Spleen (tissue), 11 donors: ENCODE data around the gene EFNA2. TPM values are rescaled to one million over a fixed set of nuclear protein-coding genes. Genes with fewer than 3 reads are reported as not detected.

Experiments used
- DNase-seq: peaks from one replicate; pipeline ENCODE4 v3.0.0-alpha.2; 2020
- H3K27ac ChIP-seq, 8 donors: fragments of 200-600 bp; sonication (generic) in 7 of 8; 1 replicate in 4 of 8; 2 replicates in 4 of 8; pipeline versions ENCODE4 v1.5.0 to v1.8.0; 2016 to 2021; ENCODE audit warnings: inconsistent platforms in 4 of 8, mild to moderate bottlenecking in 4 of 8, moderate library complexity in 1 of 8
- H3K27me3 ChIP-seq, 7 donors: fragments of 200-600 bp; sonication (generic) in 6 of 7; replicated peaks in 1 of 7; 1 replicate in 4 of 7; 2 replicates in 3 of 7; pipeline versions ENCODE4 v1.5.0 to v1.8.0; 2016 to 2021; ENCODE audit warnings: inconsistent platforms in 3 of 7, mild to moderate bottlenecking in 1 of 7
- H3K36me3 ChIP-seq, 6 donors: fragments of 200-600 bp; sonication (generic) in 5 of 6; 1 replicate in 4 of 6; 2 replicates in 2 of 6; pipeline versions ENCODE4 v1.5.0 to v1.8.0; 2016 to 2021; ENCODE audit warnings: inconsistent platforms in 2 of 6
- H3K4me1 ChIP-seq, 6 donors: fragments of 200-600 bp; sonication (generic) in 5 of 6; 1 replicate in 3 of 6; 2 replicates in 3 of 6; pipeline versions ENCODE4 v1.5.0 to v1.8.0; 2016 to 2021; ENCODE audit warnings: inconsistent platforms in 3 of 6
- H3K4me3 ChIP-seq, 8 donors: fragments of 200-600 bp; sonication (generic) in 7 of 8; 1 replicate in 4 of 8; 2 replicates in 4 of 8; pipeline versions ENCODE4 v1.5.0 to v1.8.0; 2016 to 2021; ENCODE audit warnings: inconsistent platforms in 4 of 8, mild to moderate bottlenecking in 4 of 8, moderate library complexity in 2 of 8
- H3K9me3 ChIP-seq, 8 donors: fragments of 200-600 bp; sonication (generic) in 7 of 8; 1 replicate in 4 of 8; 2 replicates in 4 of 8; pipeline versions ENCODE4 v1.5.0 to v1.8.0; 2016 to 2021; ENCODE audit warnings: inconsistent platforms in 4 of 8
- POLR2A ChIP-seq, 3 donors: fragments of 450-650 bp; IDR thresholded peaks; one replicate each; pipeline ENCODE4 v1.5.1; 2017; ENCODE audit warnings: antibody characterized with exemption in 3 of 3, mild to moderate bottlenecking in 1 of 3
- POLR2AphosphoS5 ChIP-seq, 3 donors: sonication (generic); formaldehyde crosslinking; IDR thresholded peaks; one replicate each; pipeline ENCODE4 v1.5.1; 2017; ENCODE audit warnings: antibody characterized with exemption in 3 of 3
- WGBS, 5 donors: extraction: QIAGEN DNeasy Blood & Tissue Kit in 3 of 5; methylation state at CpG; one replicate each; pipeline versions ENCODE4 v1.1.5 to v1.1.7; 2013 to 2018; 5-methylcytosine and 5-hydroxymethylcytosine counted together
- intact Hi-C: fragments of 100-400 bp; cut with DNase I; formaldehyde crosslinking; loops from one replicate; pipeline ENCODE4 v1.15.0; 2023; ENCODE audit warnings: low total_unique reads
- polyA plus RNA-seq, 3 donors: library from polyadenylated mRNA; stranded (reverse); fragments of 200-250 nt; gene quantifications; one replicate each; pipeline ENCODE4 v1.2.1, GENCODE V29; 2013
- total RNA-seq, 7 donors: library from RNA; depleted of rRNA in 3 of 7; stranded (reverse); fragments of >200 nt in 3 of 7; fragmentation: NEBNext Ultra II Directional in 4 of 7; extraction: Animal tissue kit (Norgen Biotek cat#: 25700) in 4 of 7; gene quantifications; one replicate each; pipeline versions ENCODE4 v1.1.0 to v1.2.1, GENCODE V29; 2016 to 2021
- TF ChIP-seq, protein P1 (sequence below), 11 experiments: fragments of 200-600 bp in 7 of 11; fragments of 450-650 bp in 4 of 11; sonication (generic) in 4 of 11; IDR thresholded peaks in 8 of 11; conservative IDR thresholded peaks in 3 of 11; 1 replicate in 7 of 11; 2 replicates in 4 of 11; pipeline versions ENCODE4 v1.4.0 to v1.8.0; 2016 to 2021; ENCODE audit warnings: antibody characterized with exemption in 11 of 11, inconsistent platforms in 4 of 11, mild to moderate bottlenecking in 1 of 11
- donor health status: healthy with polysubstance abuse.
- donor health status: DM: no; HTN: no; CAD: no; lungs with moderate emphysema.
- donor health status: DM: no; HTN: no; CAD: no.
- donor health status: Bipolar disorder and iron deficiency.
- donor health status: healthy.
- donor health status: DM: no; HTN: no; CAD: no.
- donor health status: DM: yes; HTN: yes; CAD: no.

EFNA2 gene
- total and polyA plus RNA-seq, 10 donors, result not detected

DNA sequence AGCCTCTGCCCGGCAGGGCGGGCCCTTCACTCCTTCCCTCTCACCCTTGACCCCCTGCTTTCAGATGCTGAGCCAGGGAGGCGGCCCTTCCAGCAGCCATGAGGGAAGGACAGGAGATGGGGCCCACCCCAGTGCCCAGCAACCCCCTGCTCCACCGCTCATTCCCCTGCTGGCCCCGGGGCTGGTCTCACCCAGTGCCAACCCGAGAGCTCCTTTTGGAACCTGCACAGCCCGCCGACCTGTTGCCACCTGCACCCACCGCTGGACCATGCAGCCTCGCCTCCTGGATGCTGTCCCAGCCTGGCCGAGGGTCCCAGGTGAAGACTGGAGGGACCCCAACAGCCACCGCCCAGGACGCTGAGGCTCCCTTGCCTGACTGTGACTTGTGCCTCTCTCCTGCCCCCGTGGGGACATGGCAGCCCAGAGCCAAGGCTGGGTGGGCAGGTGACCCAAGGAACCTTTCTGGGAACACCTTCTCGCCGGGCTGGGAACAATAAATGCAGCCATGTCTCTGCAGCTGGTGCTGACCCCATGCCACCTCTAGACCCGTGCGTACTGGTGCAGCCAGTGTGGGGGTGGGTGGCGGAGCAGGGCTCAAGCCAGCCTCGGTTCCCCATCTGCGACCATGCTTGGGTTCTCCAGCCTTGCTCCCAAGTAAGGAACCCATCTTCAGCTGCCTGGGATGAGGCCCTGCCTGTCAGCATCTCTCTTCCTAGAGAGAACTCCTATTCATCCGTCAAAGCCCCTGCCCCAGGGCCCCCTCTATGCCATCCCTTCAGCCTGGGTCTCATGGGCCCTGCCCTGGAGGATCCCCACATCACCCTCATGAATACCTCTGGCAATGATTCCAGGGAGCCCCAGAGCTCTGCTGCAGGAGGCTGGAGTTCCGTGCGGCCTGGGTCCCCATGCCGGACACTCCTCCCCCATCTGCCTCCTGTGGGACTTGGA is 6.7 kb upstream of the EFNA2 start:
- DNase-seq, result peak; percentile 81
- 89 to 95% (median 89%) methylated on average over 19 to 25 of the region's 25 CpGs for WGBS, 5 donors
- intact Hi-C loops, result loop anchor here (10.0 kb wide), 1 partner anchor 126 kb away; the partner anchor contains the start of genes DAZAP1 and GAMT

DNA sequence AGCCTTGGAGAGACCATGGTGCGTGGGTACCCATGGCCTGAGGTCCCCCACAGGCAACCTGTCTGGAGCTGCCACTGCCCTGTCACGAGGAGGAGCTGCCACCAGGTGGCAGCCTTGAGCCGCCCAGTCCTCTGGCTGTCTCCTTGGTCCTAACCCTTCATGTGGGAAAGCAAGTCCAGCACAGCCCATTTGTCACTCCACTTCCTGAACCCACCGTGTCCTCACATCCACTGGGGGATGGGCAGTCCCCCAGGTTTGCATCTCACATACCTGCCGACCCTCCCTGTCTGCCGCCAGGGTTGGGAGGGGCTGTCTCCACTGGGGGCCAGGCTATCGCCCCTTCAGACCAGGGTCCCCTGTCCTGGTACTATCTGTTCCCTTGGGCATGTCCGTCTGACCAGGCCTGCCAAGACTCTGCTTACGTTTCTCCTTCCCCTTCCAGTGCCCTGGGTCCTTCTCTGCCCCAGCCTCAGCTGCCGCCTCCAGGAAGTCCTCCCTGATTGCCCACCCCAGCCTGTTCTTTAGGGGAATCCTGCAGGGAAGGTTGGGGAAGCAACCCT is 5.8 kb upstream of the EFNA2 start:
- Histone ChIP-seq H3K36me3 (peaks cover 0 to 43% (median 24%) of the 10 kb centered on the region in 6 donors), H3K4me1 (peaks cover 19 to 65% (median 40%) of the 10 kb centered on the region in 6 donors), H3K27ac (no peak overlapping the region), H3K9me3 (no peaks in the 10 kb centered on the region), H3K4me3 (no peak overlapping the region), H3K27me3 (peaks cover 0 to 24% (median 22%) of the 10 kb centered on the region in 7 donors)
- TF ChIP-seq POLR2AphosphoS5 (IDR thresholded peaks at IDR 0.05) (peak in 2 of 3 donors; percentile 60 to 64), POLR2A (IDR thresholded peaks at IDR 0.05) (no peak)
- TF ChIP-seq, protein P1, sequence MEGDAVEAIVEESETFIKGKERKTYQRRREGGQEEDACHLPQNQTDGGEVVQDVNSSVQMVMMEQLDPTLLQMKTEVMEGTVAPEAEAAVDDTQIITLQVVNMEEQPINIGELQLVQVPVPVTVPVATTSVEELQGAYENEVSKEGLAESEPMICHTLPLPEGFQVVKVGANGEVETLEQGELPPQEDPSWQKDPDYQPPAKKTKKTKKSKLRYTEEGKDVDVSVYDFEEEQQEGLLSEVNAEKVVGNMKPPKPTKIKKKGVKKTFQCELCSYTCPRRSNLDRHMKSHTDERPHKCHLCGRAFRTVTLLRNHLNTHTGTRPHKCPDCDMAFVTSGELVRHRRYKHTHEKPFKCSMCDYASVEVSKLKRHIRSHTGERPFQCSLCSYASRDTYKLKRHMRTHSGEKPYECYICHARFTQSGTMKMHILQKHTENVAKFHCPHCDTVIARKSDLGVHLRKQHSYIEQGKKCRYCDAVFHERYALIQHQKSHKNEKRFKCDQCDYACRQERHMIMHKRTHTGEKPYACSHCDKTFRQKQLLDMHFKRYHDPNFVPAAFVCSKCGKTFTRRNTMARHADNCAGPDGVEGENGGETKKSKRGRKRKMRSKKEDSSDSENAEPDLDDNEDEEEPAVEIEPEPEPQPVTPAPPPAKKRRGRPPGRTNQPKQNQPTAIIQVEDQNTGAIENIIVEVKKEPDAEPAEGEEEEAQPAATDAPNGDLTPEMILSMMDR (IDR thresholded peaks at IDR 0.05 in 8 of 11, conservative IDR thresholded peaks at IDR 0.05 in 3 of 11), result peak; percentile 86 to 98 (median 96)
- WGBS, 5 donors, result 26 to 40% (median 34%) methylated on average over 8 to 10 of the region's 10 CpGs
- DNase-seq, result peak; percentile 95
- intact Hi-C loops, result loop anchor here (10.0 kb wide), 2 partner anchors 95 to 125 kb away; partner anchors contain the start of genes DAZAP1 and GAMT

More for the DNA sequence above, 6.7 kb upstream of the EFNA2 start:
- Histone ChIP-seq H3K4me1 (peaks cover 28 to 73% (median 47%) of the 10 kb centered on the region in 6 donors), H3K27me3 (peaks cover 0 to 15% (median 13%) of the 10 kb centered on the region in 7 donors), H3K4me3 (no peak overlapping the region), H3K27ac (no peak overlapping the region), H3K9me3 (no peaks in the 10 kb centered on the region), H3K36me3 (peaks cover 6 to 52% (median 33%) of the 10 kb centered on the region in 6 donors)
- TF ChIP-seq POLR2AphosphoS5 (IDR thresholded peaks at IDR 0.05), result peak in 1 of 3 donors; percentile 21
- TF ChIP-seq, protein P1 (IDR thresholded peaks at IDR 0.05 in 8 of 11, conservative IDR thresholded peaks at IDR 0.05 in 3 of 11), result no peak

DNA sequence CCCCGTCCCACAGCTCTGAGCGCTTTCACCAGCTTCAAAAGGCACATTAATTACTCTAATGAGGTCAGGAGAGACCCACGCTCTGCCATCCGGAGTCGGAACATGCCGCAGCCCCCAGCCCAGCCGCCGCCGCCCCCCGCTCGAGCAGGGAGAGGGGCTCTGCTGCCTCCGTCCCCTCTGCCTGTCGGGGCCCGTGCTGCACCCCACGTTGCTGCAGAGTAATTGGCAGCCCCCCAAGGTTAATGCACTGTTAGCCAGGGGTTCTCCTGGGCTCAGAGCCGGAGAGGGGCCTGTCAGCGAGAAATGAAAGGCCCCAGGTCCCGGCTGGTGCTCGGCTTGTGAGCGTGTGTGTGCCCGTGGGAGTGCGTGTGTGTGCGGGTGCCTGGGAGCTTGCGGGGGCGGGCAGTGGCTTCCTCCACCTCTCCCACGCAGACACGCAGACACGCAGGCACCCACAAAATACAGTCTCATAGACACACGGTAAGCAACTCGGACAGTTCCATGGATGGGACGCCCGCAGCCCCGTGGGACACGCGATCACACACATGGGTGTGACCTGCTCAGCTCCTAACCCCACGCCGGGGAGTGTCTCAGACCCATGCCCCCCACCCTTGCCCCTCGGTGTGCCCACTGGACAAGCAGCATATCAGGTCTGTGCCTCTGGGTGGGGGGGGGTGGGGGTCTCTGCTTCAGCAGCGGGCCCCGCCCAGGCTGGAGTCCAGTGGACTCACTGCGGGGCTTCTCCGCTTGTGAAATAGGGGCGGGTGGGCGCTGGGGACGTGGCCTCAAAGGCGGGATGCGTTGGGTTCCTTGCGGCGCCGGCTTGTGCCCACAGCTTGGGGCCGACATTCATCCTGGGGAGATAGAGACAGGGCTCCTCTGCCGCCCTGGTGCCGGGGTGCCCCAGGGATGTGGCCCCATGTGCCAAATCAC is 4.8 kb upstream of the EFNA2 start:
- DNase-seq, result no peak
- intact Hi-C loops, result loop anchor here (10.0 kb wide), 1 partner anchor 94 kb away; no protein-coding TSS in a partner anchor
- Histone ChIP-seq H3K36me3 (peaks cover 0 to 40% (median 21%) of the 10 kb centered on the region in 6 donors), H3K27ac (no peak overlapping the region), H3K4me3 (no peak overlapping the region), H3K27me3 (peaks cover 0 to 32% (median 29%) of the 10 kb centered on the region in 7 donors), H3K9me3 (no peaks in the 10 kb centered on the region), H3K4me1 (peaks cover 16 to 64% (median 35%) of the 10 kb centered on the region in 6 donors)
- 85 to 89% (median 88%) methylated on average over 38 to 53 of the region's 53 CpGs for WGBS, 5 donors
- TF ChIP-seq POLR2AphosphoS5 (IDR thresholded peaks at IDR 0.05), result no peak
- TF ChIP-seq, protein P1 (IDR thresholded peaks at IDR 0.05 in 8 of 11, conservative IDR thresholded peaks at IDR 0.05 in 3 of 11), result peak in 1 of 11 experiments; percentile 17
